H7 (cell line): ENCODE data around the gene ZNF823. TPM values are rescaled to one million over a fixed set of nuclear protein-coding genes. Genes with fewer than 3 reads are reported as not detected.

Source experiments
- DNase-seq: peaks from one replicate; pipeline ENCODE4 v3.0.0; 2012
- H3K27me3 ChIP-seq: 2 replicates; pipeline ENCODE4 v1.6.0; 2011; ENCODE audit warnings: mild to moderate bottlenecking, low read length; ENCODE audit not compliant: control insufficient read depth, insufficient read depth
- H3K36me3 ChIP-seq: replicated peaks from 2 replicates; pipeline ENCODE4 v1.5.1; 2011; ENCODE audit warnings: low read length; ENCODE audit not compliant: control insufficient read depth, insufficient read depth
- H3K4me3 ChIP-seq: 2 replicates; pipeline ENCODE4 v1.5.1; 2011; ENCODE audit warnings: low read depth, mild to moderate bottlenecking, control low read depth, low read length, moderate library complexity; ENCODE audit not compliant: insufficient read depth
- total RNA-seq: library from RNA; depleted of rRNA; stranded (reverse); fragments of >200 nt; shearing (Covaris generic); gene quantifications from 2 replicates; pipeline ENCODE4 v1.2.3, GENCODE V29; 2014

Gene ZNF823
- total RNA-seq, 1 experiment from 2014 or later = not detected

- H3K36me3 ChIP-seq = no peaks in the 10 kb centered on the region
- no peak overlapping the region for H3K4me3 ChIP-seq
- H3K27me3 ChIP-seq = no peaks in the 10 kb centered on the region
- DNase-seq = no peak
Observed at GRCh38 chr19:11705474-11705873, 33.3 kb downstream of the ZNF823 start.

- H3K4me3 ChIP-seq = no peak overlapping the region
- no peaks in the 10 kb centered on the region for H3K27me3 ChIP-seq
- DNase-seq = no peak
- no peaks in the 10 kb centered on the region for H3K36me3 ChIP-seq
Observed at GRCh38 chr19:11704626-11705025, 34.1 kb downstream of the ZNF823 start.

GRCh38 chr19:11699931-11700794 is 38.6 kb downstream of the ZNF823 start:
- no peaks in the 10 kb centered on the region for H3K27me3 ChIP-seq
- no peak overlapping the region for H3K4me3 ChIP-seq
- peak; percentile 64 for DNase-seq
- H3K36me3 ChIP-seq = no peaks in the 10 kb centered on the region

GRCh38 chr19:11698231-11698630 is 40.5 kb downstream of the ZNF823 start:
- Histone ChIP-seq H3K4me3 (no peak overlapping the region), H3K36me3 (no peaks in the 10 kb centered on the region), H3K27me3 (no peaks in the 10 kb centered on the region)
- DNase-seq = no peak

GRCh38 chr19:11697284-11697855 is 41.4 kb downstream of the ZNF823 start:
- no peak for DNase-seq

GRCh38 chr19:11694533-11695439 is 44.0 kb downstream of the ZNF823 start:
- H3K27me3 ChIP-seq = no peaks in the 10 kb centered on the region
- peak overlapping the region; percentile 68 for H3K4me3 ChIP-seq
- H3K36me3 ChIP-seq = no peaks in the 10 kb centered on the region
- DNase-seq = peak; percentile 95

More at GRCh38 chr19:11697284-11697855, 41.4 kb downstream of the ZNF823 start:
- Histone ChIP-seq H3K36me3 (no peaks in the 10 kb centered on the region), H3K4me3 (no peak overlapping the region), H3K27me3 (no peaks in the 10 kb centered on the region)

GRCh38 chr19:11693505-11694499 is 44.9 kb downstream of the ZNF823 start:
- Histone ChIP-seq H3K4me3 (peak overlapping the region; percentile 68), H3K36me3 (no peaks in the 10 kb centered on the region; the same call in 1 of the 2 replicates), H3K27me3 (no peaks in the 10 kb centered on the region)
- peak; percentile 65 for DNase-seq

GRCh38 chr19:11692127-11692790 is 46.5 kb downstream of the ZNF823 start:
- no peaks in the 10 kb centered on the region; the same call in 1 of the 2 replicates for H3K36me3 ChIP-seq
- no peak overlapping the region for H3K4me3 ChIP-seq
- DNase-seq = no peak
- no peaks in the 10 kb centered on the region for H3K27me3 ChIP-seq

GRCh38 chr19:11685676-11686650 is 52.8 kb downstream of the ZNF823 start:
- DNase-seq = no peak
- no peak overlapping the region for H3K4me3 ChIP-seq

GRCh38 chr19:11684987-11685675 is 53.6 kb downstream of the ZNF823 start:
- DNase-seq = no peak
- Histone ChIP-seq H3K36me3 (peaks cover 5% of the 10 kb centered on the region), H3K4me3 (no peak overlapping the region), H3K27me3 (no peaks in the 10 kb centered on the region)

More at GRCh38 chr19:11685676-11686650, 52.8 kb downstream of the ZNF823 start:
- H3K27me3 ChIP-seq = no peaks in the 10 kb centered on the region
- peaks cover 5% of the 10 kb centered on the region for H3K36me3 ChIP-seq

- peaks cover 3% of the 10 kb centered on the region for H3K36me3 ChIP-seq
- no peak overlapping the region for H3K4me3 ChIP-seq
- no peak for DNase-seq
- no peaks in the 10 kb centered on the region for H3K27me3 ChIP-seq
Observed at GRCh38 chr19:11680689-11681302, 58.0 kb downstream of the ZNF823 start.
